ENCODE data around the gene POFUT1. TPM values are rescaled to one million over a fixed set of nuclear protein-coding genes. Genes with fewer than 3 reads are reported as not detected.

POFUT1 gene
- total and polyA plus RNA-seq, 9 of the 15 experiments (the other 6 are each of a cell fraction or from before 2014, with no cell fraction given), result 3.5 to 44.7 (median 23.5) TPM

DNA sequence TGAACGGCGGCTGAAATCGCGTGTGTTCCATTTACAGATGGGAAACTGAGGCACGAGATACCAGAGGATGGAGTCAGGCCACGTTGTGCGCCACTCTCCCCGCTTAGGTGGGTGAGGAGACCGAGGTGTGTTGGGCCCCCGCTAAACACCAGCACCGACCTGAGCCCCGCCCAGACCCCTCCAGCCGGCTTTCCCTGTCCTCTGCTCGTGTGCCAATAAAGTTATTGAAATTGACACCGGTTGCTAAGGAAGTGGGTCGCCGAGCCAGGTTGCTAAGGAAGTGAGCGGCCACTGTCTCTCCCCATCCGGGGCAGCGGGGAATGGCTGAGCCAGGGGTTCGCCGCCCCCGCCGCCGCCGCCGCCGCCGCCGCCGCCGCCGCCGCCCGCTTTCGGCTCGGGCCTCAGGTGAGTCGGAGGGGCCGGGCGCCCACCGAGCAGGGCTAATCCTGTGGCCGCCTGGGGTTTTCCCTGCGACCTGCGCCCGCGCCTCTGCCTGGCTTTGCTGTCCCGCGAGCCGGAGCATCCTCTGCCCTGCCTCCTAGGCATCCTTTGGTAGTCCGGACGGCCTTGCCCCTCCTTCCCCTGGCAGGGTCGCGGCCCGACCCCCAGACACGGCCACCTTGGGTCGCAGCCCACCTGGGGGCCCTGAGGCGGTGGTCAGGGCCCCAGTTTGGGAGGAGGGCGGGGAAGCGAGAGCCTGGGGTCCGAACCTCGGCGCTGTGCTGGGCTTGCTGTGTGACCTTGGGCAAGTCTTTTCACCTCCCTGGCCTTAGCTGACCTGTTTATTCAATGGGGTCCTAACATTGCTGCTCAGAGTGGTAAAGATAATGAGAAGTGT, 69.9 kb downstream of the POFUT1 start, which contains the start of gene KIF3B (continued):
- TF ChIP-seq ZNF740 (CRISPR knock-in tag; IDR thresholded peaks at IDR 0.05) (peak; percentile 61; the same call in 1 of the 2 replicates), ZNF740 (tag; IDR thresholded peaks at IDR 0.05) (no peak), PTRF (tag; IDR thresholded peaks at IDR 0.05) (no peak), ARID4B (CRISPR knock-in tag; IDR thresholded peaks at IDR 0.05) (no peak; the same call in 1 of the 2 replicates), SETDB1 (IDR thresholded peaks at IDR 0.05; ENCODE audit: low read length) (no peak), MAZ (CRISPR knock-in tag; conservative IDR thresholded peaks at IDR 0.05 in 1 of 2, IDR thresholded peaks at IDR 0.05 in 1 of 2) (peak; percentile 57 to 85; a peak in 3 of 4 replicates), CEBPB (tag; IDR thresholded peaks at IDR 0.05) (no peak), SP1 (CRISPR knock-in tag; IDR thresholded peaks at IDR 0.05) (peak; percentile 90), CREB1 (IDR thresholded peaks at IDR 0.05) (no peak), CREB1 (CRISPR knock-in tag; IDR thresholded peaks at IDR 0.05) (no peak)
- TF ChIP-seq, protein P1, sequence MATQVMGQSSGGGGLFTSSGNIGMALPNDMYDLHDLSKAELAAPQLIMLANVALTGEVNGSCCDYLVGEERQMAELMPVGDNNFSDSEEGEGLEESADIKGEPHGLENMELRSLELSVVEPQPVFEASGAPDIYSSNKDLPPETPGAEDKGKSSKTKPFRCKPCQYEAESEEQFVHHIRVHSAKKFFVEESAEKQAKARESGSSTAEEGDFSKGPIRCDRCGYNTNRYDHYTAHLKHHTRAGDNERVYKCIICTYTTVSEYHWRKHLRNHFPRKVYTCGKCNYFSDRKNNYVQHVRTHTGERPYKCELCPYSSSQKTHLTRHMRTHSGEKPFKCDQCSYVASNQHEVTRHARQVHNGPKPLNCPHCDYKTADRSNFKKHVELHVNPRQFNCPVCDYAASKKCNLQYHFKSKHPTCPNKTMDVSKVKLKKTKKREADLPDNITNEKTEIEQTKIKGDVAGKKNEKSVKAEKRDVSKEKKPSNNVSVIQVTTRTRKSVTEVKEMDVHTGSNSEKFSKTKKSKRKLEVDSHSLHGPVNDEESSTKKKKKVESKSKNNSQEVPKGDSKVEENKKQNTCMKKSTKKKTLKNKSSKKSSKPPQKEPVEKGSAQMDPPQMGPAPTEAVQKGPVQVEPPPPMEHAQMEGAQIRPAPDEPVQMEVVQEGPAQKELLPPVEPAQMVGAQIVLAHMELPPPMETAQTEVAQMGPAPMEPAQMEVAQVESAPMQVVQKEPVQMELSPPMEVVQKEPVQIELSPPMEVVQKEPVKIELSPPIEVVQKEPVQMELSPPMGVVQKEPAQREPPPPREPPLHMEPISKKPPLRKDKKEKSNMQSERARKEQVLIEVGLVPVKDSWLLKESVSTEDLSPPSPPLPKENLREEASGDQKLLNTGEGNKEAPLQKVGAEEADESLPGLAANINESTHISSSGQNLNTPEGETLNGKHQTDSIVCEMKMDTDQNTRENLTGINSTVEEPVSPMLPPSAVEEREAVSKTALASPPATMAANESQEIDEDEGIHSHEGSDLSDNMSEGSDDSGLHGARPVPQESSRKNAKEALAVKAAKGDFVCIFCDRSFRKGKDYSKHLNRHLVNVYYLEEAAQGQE (IDR thresholded peaks at IDR 0.05; ENCODE audit: borderline replicate concordance), result no peak
- TF ChIP-seq, protein P1 (CRISPR knock-in tag; IDR thresholded peaks at IDR 0.05; ENCODE audit: low read depth), result 0 out of 2 replicates have a peak, but pooled peaks have one; percentile 41
- TF ChIP-seq, protein P2, sequence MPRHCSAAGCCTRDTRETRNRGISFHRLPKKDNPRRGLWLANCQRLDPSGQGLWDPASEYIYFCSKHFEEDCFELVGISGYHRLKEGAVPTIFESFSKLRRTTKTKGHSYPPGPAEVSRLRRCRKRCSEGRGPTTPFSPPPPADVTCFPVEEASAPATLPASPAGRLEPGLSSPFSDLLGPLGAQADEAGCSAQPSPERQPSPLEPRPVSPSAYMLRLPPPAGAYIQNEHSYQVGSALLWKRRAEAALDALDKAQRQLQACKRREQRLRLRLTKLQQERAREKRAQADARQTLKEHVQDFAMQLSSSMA (CRISPR knock-in tag; IDR thresholded peaks at IDR 0.05), result no peak

Measured in K562 (cell line).